SH-SY5Y (cell line): ENCODE results near the gene MRI1.

ENCODE experiments used
- GATA2 ChIP-seq: IDR thresholded peaks from 2 replicates; pipeline ENCODE4 v1.6.1; 2011; ENCODE audit warnings: mild to moderate bottlenecking, low read depth, low read length
- GATA3 ChIP-seq: IDR thresholded peaks from 2 replicates; pipeline ENCODE4 v1.6.1; 2011; ENCODE audit warnings: low read depth, mild to moderate bottlenecking, low read length, moderate library complexity

GRCh38 chr19:13782537-13782936 is 18.2 kb downstream of the MRI1 start:
- TF ChIP-seq GATA2 (no peak), GATA3 (no peak)
